Measurements from ENCODE around the gene PPP1R1B.

PPP1R1B gene

DNA sequence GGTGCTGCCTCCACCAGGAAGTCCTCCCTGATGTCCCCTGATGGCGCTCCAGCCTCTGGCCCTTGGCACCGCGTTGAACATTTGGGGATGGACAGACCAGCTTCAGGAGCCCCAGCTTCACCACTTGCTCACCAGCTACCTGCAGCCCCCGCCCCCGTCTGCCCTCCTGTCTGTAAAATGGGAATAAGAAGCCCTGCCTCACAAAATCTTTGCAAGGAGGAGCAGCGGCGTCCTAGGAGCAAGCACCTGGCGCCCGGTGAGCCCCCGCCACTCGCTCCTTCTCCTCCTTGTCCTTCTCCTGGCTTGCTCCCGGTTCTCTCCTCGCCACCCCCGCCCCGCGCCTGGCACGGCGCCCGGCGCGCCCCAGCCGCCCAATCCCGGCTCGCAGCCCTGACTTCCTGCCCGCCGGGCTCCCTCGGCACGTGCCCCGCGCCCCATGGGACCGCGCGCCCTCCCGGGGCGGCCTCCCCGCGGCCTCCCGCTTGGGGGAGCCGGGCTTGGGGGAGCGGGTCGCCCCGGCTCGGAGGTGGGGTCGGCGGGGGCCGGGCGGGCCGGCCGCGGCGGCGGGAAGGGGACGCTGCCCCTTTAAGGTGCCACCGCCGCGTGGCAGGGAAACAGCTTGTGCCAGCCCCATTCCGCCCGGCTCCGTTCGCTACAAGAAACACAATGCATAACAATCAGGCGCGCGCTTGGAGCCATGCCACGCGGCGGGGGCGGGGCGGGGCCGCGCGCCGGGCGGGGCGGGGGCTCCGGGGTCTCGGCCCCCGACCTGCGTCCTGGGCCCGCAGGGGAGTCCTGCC, 9.1 kb upstream of the PPP1R1B start:
- DNase-seq, result peak; percentile 56 to 76 (median 58)

DNA sequence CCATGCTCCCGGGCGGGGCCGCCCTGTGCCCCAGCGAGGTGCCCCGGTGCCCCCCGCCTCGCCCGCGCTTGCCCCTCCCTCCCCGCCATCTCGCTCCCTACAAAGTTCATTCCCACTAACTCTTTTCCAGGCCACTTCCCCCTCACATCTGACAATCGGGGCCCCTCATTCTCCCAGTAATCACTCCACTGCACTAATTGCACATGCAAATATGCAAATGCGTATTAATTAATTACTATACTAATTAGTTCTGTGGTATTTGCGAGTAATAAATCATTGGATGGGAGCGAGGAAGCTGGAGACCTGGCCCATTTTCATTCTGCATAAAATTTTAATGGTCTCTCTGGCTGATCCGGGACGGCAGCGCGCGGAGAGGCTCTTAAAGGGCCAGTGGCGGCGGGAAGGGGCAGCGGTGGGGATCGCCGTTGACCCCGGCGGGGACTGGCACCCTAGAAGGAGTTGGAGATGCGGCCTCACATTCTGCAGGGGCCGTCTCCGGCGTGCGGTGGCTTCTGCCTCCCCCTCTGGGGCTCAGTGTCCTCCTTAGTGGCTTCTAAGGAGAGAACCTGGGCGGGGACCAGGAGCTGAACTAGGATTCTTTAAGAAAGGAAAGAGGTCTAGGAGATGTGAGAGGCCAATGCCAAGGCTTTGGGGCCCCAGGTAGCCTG, 8.4 kb upstream of the PPP1R1B start:
- DNase-seq, result peak in 1 of 3 donors; percentile 33

DNA sequence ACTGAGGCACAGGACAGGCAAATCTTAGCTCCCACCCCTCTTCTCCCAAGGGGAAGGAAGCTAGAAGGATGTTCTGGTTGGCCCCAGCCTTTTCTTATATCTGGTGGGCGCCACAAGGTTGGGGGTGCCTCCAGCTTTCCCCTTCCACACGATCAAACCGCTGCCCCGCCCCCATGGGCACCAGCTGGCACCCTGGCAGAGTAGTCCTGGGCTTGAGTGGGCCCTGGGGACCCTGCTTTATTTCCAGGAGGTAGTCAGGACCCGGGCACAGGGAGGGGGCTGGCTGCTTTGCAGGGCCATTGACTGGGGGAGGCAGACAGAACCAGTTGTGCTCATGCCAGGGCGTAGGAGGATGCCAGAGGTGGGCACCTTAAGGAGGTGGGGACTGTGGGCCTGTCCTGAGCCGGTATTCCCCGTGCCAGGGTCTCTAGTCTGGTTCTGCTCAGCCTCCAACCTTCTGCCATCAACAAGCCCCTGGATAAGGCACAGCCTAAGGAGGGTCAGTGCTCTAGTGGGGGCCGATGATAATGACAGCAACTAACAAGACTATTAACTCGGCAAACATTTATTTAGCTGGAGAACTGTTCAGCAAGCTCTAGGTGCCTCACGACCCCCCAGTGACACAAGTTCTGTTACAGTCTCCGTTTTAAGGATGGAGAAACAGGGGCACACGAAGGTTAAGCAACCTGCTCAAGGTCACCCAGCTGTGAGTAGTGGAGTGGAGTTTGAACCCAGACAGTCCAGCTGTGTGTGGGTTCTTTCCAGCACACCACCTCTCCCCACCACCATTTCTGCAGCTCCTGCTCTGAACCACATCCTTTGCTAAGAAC, 7.6 kb upstream of the PPP1R1B start:
- DNase-seq, result no peak

DNA sequence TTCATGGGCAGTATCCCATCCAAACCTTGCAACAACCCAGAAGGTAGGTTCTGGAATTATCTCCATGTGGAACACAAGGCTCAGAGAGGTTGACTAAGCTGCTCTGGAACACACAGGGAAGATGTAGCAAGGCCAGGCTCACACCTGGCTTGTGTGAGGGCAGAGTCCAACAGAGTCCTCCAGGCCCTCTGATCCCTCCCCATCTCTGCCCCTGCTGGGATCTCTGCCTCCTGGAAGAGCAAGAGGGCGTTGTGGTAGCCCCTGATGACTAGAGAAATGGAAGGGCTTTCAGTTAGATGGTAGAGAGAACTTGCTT, 7.0 kb upstream of the PPP1R1B start:
- no peak for DNase-seq

DNA sequence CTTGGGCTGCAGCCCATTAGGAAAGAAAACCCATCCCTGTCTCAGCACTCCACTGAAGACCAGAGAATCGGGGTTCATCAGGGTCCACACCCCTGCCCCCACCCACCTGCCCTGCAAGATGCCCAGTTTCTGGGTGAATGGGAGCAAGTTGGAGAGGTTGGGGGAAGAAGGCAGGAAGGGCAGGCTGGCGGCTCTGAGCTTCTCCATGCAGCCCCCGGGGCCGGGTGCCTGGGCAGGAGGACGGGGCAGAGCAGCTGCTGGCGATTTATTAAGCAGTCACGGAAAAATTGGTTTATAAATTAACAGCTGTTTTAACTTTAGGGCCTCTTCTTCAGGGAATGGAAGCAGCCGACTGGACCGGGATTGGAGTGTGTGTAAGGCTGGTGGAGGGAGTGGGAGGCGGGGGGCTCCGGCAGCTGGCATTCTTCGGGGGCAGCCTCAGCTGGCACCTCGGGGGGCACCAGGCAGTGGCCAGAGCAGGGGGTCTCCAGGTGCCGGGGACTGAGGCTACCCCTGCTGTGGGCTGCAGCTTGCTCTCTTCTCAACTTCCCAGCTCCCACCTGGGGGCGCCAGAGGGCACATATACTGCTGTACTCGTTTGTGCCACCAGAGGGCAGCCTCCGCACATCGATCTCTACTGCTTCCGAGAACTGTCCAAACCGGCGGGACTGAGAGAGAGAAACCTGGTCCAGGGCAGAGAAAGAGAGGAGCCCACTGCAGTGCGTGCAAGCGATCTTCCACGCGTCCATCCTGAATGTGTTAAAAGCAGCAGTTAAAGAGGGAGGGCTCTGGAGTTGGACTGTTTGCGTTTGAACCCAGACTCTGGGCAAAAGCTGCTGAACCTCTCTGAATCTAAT, 5.0 kb upstream of the PPP1R1B start:
- DNase-seq, result peak; percentile 84 to 89 (median 88)

DNA sequence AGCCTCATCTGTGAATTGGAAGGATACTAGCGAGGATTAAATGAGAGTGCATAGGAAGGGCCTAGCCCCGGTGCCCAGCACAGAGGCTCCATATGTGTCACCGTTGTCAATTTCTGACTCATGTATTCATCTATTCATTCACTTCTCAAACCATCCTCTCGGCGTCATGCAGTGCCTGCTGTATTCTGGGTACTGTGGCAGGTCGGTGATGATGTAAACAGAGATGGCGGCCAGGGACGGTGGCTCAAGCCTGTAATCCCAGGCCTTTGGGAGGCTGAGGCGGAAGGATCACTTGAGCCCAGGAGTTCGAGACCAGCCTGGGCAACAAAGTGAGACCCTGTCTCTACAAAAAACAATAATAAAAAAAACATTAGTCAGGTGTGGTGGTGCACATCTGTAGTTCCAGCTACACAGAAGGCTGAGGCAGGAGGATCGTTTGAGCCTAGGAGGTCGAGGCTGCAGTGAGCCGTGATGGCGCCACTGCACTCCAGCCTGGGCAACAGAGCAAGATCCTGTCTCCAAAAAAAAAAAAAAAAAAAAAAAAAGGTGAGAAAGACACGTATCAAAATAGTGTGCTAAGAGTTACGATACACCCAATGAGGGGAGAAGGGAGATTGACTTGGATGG, 4.3 kb upstream of the PPP1R1B start:
- no peak for DNase-seq

DNA sequence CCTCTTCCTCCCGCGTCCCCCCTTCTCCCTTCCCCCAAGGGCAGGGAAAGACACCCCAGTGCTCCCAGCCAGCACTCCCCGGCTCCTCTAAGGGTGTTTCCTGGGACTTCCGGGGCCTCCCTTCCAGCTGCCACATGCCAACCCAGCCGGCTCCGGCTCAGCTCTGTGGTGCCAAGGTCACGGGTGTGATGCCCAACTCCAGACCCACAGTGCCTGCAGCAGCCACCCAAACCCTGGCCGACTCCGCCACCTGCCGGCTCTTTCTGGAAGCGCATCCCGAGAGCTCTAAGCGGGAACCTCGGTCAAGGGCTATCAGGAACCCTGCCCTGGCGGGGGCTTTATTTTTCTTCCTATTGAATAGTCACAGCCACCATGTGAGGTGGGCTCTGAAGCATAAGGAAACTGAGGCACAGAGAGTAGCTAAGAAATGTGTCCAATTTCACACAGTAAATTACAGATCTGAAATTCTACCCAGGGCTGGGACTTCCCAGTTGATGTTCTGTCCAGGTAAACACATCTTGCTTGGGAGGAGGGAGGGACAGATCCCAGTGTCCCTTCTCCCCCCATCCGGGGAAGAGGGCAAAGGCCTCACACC, 3.3 kb upstream of the PPP1R1B start:
- peak; percentile 86 to 91 (median 91) for DNase-seq

DNA sequence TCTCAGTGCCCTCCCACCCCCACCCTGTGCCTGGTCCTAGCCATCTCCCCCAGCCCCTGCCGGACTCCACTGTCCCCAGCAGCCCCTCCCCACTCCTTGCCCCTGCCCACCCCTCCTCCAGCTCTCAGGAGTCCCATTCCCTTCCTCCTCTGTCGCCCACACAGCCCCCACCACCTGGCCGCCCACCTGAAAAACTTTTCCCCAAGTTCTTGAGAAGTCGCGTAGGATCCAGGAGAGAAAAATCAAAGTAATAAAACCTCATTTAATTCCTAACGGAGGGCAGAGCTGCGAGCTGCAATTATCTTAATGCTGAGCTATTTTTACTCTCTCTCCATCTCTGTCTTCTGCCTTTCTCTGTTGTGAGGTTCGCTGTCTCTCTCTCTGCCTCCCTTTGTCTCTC, 2.4 kb upstream of the PPP1R1B start:
- no peak for DNase-seq

DNA sequence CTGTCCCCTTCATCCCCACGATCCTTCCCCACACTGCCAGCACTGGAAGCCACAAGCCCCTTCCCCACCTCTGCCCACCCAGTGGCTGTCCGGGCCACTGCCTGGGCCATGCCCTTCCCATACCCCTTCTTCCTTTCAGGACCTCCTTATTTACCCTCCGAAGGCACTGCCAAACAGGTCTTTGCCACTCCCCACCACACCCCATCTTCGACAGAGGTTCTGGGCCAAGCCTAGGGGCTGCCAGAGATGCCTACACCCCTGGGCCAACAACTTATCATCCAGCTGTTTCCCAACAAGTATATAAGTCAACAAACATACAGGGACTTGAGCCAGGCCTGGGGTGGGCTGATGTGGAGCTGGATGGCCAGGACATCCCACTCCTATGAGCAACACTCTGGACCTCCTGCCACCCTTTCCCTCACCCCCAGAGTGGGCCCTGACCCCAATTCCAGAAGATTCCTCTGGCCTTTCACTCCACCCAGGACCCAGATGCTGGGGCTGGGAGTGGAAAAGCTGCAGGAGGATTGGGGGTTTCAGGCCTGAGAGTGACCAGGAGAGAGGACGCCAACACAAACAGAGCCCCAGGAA, 1.5 kb upstream of the PPP1R1B start:
- no peak for DNase-seq

DNA sequence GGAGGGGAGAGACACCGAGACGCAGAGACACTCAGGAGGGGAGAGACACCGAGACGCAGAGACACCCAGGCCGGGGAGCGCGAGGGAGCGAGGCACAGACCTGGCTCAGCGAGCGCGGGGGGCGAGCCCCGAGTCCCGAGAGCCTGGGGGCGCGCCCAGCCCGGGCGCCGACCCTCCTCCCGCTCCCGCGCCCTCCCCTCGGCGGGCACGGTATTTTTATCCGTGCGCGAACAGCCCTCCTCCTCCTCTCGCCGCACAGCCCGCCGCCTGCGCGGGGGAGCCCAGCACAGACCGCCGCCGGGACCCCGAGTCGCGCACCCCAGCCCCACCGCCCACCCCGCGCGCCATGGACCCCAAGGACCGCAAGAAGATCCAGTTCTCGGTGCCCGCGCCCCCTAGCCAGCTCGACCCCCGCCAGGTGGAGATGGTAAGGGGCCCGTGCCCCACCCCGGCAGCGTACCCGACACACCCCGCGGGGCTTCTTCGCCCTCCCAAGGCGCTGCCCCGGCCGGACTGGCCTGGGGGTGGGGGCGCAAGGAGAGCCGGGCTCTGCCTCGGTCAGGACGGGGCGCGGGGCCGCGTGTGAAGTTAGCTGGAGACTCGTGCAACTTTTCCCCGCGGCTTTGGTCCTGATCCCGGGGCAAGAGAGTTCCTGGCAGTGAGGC, 427 bp downstream of the PPP1R1B start:
- DNase-seq, result no peak

DNA sequence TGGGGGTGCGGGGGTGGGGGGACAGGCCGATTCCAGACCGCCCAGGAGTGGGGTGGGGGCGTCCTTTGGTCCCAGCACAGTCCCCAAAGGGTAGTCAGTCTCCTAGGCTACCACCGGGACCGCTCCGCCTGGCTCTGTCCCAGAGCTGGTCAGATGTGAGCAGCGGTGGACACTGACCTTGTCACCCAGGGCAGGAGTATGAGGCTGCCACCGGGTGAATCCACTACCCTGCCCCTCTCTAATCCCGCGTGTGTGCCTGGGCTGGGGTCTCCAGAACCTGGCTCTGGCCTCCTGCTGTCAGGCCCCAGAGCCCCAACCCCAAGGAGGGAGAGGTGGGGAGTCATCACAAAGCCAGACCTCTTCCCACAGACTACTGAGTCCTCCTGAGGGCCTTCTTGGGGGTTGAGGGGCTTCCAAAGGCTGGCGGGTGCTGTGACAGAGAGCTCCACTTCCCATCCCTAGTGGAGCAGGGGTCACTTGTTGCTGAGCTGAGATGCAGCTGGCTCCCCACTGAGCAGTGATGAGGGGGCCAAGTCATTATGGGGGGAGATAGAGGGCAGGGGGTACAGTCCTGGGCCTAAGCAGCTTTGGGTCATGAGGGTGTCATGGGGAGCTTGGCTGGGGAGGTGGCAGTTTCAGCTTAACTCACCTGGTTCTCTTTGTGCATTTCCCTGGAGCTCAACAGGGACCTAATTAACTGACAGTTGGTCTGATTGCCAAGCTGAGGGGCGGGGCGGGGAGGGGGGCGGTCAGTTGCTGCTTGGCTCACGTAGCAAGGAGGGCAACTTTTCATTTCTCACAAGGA, 1.2 kb downstream of the PPP1R1B start:
- DNase-seq, result no peak

DNA sequence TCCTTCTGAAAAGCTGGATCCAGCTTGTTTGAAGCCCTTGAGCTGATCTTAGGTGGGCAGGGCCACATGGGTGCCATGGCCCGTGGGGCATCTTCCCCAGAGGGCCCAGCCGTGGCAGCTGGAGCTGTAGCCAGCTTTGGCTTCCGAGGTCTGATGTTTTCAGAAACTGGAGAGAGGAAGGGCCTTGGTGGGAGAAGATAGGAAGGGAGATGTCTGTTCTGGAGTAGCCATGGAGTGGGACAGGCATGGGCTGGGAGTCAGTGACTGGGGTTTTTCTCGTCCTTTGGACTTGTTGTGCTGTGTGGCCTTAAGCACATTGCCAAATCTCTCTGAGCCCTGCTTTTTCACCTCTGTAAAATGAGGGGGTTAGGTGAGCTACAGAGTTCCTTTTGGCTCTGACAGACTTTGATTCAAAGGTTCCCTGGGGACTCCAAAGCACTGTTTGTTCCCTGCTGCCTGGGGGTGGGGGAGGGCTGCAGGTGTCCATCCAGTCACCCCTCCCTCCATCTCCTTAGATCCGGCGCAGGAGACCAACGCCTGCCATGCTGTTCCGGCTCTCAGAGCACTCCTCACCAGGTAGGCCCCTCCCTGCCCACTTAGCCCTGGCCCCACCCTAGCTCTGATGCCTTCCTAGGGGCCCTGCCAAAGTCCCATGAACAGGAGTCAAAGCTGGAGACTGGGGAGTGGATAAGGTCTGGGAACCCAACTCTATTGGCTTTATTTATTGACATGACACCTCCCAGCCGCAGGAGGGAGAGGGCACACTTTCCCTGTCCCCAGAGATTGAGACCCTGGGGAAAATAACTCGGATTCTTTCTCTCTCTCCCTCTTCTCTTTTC, 2.1 kb downstream of the PPP1R1B start:
- DNase-seq, result no peak

DNA sequence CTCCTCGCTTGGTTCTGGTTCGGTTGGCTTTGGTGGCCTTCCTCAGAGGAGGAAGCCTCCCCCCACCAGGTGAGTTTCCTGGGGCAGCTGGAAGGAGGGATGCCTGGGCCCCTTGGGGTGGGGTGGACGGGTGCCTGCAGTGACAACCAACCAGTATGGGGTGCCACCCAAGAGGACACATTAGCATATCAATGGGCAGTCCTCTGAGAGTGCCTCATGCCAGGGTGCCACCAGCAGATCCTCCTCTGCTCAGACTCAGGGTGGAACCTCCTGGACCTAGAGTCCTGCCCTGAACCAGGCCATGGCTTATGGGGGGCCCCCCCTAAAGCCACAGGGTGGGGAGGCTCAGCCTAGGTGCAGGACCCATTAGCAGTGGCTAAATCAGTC, 2.7 kb downstream of the PPP1R1B start:
- DNase-seq, result no peak

DNA sequence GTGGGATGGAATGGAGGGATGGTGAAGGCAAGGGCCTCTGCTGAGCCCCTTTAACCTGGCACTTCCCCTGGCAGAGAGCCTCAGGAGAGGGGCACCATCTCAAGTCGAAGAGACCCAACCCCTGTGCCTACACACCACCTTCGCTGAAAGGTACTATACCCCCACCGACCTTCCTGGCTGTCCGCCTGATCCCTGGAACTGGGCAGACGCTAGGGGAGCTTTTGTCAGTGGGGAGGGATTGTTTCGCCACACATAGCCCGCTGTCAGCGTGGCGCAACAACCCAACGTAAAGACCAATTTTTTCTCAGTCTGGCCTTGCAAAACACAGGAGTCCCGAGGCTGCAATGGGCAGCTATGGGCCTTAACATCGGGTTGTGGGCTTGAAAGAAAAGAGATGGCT, 3.1 kb downstream of the PPP1R1B start:
- peak; percentile 48 to 68 (median 64) for DNase-seq

DNA sequence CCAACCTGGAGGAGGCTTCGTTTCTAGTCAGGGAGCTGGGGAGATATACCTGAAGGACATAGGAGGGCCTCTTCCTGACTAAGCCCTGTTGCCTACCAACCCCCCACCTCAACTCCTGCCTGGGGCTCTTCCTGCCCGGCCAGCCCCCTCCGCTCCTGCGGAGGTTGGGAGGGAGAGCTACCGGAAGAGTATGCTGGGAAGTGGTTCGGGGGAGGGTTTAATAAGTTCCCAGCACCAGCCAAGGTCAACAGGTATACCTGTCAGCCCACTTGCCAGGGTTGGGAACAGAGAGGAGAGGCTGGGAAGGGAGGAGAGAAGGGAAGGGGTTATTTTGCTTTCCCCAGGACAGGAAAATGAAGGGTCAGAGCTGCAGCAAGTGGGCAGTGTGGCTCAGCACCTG, 4.7 kb downstream of the PPP1R1B start:
- DNase-seq, result no peak

DNA sequence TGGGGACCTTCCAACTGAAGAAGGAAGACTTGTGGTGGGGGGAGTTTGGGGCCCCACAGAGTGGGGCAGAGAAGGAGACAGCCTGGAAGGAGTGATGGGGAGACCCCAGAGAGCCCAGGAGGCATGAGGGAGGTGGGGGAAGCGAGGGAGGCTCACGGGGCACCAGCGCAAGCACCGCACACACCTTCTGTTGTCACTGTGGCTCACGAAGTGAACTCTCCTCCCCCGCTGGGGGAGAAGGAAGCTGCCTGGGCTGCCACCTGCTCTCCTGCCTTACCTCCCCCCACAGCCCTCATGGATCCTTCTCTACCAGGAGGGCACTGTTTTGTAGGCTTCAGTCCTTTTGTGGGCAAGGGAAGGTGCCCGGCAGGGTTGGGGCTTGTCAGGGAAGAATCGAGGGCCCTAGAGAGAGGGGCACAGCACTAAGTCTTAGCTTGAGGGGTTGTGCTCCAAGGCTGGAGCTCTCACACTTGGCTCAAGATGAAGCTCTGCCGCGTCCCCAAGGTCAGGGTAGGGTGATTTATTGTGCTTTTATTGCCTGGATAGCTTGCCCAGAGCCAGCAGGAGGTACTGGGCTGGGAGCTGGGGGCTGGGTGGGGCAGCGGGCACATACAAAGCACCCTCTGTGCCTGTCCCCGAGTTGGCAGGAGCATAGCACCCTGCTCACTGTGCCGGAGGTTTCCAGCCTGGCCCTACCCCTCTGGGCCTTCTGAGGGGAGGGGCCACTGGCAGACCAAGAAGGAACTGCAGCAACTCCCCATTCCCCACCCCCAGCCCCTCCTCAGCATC, 5.6 kb downstream of the PPP1R1B start:
- DNase-seq, result no peak

DNA sequence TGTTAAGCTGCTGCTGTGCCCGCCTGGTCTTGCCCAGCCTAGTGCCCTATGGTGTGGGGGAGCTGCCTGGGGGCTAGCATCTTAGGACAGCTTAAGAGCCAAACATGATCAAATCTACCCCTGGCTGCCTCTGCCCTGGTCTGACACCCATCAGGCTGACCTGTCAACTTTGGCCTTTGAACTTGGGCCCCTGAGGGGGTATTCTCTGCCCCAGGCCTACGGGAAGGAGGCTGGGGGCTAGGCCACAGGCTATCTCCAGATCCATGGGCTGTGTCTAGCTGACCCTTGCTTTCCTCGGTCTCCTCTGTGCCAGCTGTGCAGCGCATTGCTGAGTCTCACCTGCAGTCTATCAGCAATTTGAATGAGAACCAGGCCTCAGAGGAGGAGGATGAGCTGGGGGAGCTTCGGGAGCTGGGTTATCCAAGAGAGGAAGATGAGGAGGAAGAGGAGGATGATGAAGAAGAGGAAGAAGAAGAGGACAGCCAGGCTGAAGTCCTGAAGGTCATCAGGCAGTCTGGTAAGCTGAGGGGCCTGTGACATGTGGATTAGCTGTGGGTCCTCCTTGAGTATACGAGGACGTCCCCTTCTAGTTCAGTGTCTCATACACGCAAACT, 6.9 kb downstream of the PPP1R1B start:
- no peak for DNase-seq

DNA sequence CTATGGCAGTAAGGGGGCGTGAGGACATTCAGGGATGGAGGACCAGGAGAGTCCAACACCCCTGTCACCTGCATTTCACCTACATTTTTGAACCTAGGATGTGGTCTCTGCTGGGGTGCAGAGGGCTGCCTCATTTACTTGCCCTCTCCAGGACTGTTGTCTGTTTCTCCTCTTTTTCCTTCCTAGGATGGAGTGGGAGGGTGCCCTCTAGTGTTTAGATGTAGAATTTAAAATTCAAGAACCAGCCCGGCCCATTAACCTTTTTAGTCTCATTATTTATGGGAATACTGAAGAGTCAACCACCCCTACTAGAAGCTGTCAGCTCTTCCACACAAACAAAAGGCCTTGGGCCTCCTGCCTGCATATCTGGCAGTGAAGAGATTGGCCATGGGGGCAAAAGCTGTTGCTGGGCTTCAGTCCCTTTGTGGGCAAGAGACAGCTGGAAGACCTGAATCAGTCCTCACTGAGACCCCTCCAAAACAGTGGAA, 7.7 kb downstream of the PPP1R1B start:
- peak; percentile 69 to 75 (median 71) for DNase-seq

Measured in suppressor macrophage treated with lipopolysaccharide for 1 hour (primary cell).